ENCODE data around the gene OXT.

Gene OXT

GRCh38 chr20:3109350-3110302 lies 38.2 kb downstream of the OXT start:
- DNase-seq (ENCODE audit: low read depth in 2 of 2, low spot score in 1 of 2) = no peak

GRCh38 chr20:3111507-3111906 lies 40.1 kb downstream of the OXT start:
- DNase-seq (ENCODE audit: low read depth in 2 of 2, low spot score in 1 of 2) = no peak

DNA sequence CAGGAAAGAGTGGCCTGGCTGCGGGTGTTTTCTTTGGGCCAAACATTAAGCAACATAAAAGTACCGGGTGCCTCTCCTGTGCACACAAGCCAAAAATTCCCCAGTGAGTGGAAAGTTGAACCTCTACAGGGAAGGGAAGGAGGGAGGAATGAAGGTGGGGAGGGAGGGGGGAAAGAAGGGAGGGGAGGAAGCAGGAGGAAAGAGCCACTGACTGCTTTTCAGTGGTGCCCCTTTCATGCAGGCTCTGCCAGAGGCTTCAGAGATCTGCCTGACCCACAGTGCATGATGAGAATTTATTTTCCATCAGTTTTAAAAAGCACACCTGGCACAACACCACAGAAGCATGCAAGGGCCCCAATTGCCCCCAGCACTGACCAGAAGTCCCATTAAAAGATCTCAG lies 40.6 kb downstream of the OXT start:
- DNase-seq (ENCODE audit: low read depth in 2 of 2, low spot score in 1 of 2) = no peak

- no peak for DNase-seq (ENCODE audit: low read depth in 2 of 2, low spot score in 1 of 2)
Observed at GRCh38 chr20:3115190-3116107, 44.0 kb downstream of the OXT start.

DNA sequence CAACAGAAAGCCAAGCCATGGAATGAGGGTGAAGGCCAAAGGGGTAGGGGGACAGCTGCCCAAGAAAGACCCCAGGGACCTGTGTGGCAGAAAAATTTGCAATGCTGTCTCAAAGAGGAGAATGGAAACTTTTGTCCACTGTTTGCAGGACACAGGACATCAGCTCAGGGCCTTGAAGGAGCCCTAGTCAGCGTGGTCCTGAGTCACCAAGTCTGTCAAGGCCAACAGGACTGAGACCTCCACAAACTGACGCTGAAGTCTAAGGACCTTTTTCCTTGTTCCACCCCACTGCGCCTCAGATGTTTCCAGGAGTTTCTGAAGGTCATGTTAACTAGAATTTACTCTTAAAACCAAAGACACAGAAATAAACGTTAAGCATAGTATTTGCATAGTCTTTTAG lies 44.9 kb downstream of the OXT start:
- DNase-seq (ENCODE audit: low read depth in 2 of 2, low spot score in 1 of 2) = no peak

GRCh38 chr20:3117839-3118379 lies 46.5 kb downstream of the OXT start:
- DNase-seq (ENCODE audit: low read depth in 2 of 2, low spot score in 1 of 2) = peak in 1 of 2 donors; percentile 17

- no peak for DNase-seq (ENCODE audit: low read depth in 2 of 2, low spot score in 1 of 2)
Observed at GRCh38 chr20:3119044-3119443, 47.6 kb downstream of the OXT start.

GRCh38 chr20:3121271-3121911 lies 50.0 kb downstream of the OXT start:
- no peak for DNase-seq (ENCODE audit: low read depth in 2 of 2, low spot score in 1 of 2)
